NCI-H2196 (cell line): ENCODE measurements around the gene NPEPPS.
"Not testable (repeated sequence)": the region's sequence is repeated elsewhere in the genome, so short reads cannot be mapped to it uniquely, and the experiment has no call there.

ENCODE experiments used
- DNase-seq: peaks from one replicate; lab custom pipeline; 2025; ENCODE audit not compliant: unreplicated experiment; lab: John Stamatoyannopoulos, UW

The NPEPPS gene

DNA sequence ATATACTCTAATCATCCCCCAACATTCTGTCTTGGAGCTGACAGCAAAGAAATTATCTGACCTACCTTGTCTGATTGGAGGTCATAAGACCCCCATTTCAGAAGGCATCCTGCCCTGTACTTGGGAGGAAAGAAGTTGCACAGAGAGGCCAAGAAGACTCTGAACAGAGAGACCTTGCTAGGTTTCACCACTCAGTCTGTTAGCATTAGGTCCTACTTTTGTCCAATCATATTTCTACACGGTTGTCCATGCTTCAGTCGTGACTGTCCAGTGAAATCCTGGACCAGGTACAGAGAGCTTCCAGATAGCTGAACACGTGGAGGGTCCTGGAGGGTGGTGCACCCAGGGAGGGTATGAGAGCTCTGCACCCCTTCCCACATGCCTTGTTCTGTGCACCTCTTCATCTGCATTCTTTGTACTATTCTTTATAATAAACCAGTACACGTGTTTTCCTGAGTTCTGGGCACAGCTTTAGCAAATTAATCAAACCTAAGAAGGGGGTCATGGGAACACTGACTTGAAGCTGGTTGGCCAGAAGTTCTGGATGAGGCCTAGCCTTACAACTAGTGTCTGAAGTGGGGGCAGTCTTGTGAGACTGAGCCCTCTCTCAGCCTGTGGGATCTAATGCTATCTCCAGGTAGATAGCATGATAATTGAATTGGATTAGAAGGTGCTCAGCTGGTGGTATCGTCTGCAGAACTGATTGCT, 30.9 kb downstream of the NPEPPS start:
- DNase-seq: not testable (repeated sequence)

- DNase-seq: not testable (repeated sequence)
Measured at GRCh38 chr17:47562406-47562705, 31.4 kb downstream of the NPEPPS start.

DNA sequence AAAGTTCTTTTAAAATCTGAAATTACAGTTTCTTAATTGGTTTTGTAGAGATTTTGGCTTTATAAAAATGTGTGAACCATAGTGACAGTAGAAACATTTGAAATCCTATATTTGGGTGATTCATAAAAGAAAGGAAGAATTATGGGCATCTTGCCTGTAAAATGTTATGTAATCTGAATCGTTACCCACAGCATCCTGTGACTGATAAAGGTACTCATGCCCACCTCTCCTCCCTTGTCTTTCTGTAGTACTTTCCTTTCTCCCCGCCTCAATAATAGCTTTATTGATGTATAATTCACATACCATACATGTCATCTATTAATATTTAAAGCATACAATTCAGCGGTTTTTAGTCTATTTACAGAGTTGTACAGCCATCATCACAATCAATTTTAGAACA, 36.4 kb downstream of the NPEPPS start:
- DNase-seq: not testable (repeated sequence)

- DNase-seq: not testable (repeated sequence)
Measured at GRCh38 chr17:47572561-47572960, 41.7 kb downstream of the NPEPPS start.

DNA sequence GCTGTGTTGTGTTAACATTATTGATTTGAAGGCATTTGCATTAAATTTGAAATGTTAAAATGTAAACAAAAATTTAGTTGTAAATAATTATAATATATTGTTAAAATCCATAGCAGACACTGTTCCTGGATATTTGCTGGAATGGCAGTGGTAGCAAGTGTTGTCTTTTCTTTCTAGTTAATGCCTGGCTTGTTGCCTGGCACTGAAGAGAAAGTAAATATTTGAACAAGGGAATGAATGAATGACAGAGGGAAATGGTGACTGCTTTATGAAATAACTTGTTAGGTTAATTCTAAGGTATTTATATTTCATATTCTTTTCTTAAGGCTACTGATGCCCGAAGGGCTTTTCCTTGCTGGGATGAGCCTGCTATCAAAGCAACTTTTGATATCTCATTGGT, 51.5 kb downstream of the NPEPPS start:
- not testable (repeated sequence) for DNase-seq

DNA sequence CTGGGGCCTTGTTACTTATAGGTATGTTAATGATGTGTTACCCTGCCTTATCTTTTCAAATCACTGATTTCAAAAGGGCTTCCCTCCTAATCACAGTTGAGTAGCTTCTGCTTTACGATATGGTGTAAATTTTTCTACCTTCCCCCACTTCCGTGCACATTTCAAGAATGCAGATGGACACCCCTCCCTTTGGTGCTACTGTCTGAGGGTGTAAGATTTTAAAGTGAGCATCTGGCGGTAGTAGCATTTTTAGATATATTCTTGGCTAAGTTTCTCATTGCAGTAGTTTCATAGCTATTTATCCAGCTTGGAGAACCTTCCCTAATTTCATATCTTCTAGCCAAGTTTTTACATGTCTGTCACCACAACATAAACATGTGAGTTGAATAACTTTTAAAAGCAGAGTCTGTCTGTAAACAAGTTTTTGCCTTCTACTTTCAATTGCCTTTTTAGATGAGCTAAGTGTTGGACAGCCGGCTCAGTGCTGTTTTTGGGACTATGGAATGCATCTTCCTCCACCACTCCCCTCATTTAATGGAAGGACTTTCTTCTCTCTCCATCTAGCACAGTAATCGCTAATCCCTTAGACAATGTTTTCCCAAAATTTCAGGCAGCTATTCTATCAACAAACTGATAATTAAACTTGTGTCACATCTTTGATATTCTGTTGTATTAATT, 55.6 kb downstream of the NPEPPS start:
- DNase-seq: not testable (repeated sequence)

GRCh38 chr17:47593522-47593921, 62.6 kb downstream of the NPEPPS start:
- not testable (repeated sequence) for DNase-seq

- no peak for DNase-seq
Measured at GRCh38 chr17:47603830-47604597, 73.1 kb downstream of the NPEPPS start.

DNA sequence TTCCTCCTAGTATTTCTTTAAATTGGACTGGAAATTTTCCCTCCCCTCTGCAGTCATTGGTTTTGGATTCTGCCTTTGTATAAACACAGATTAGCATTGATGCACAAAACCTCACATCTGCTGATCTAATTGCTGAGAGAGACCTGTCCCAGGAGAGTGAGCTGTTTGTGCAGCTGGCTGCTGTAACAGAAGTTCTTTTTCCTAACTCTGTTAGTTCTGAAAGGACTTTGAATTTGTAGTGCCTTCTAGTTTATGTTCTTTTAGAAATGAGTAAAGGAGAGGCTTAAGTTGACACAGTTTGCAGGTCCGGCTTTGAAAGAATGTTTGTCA, 73.7 kb downstream of the NPEPPS start:
- peak; percentile 33 for DNase-seq

- no peak for DNase-seq
Measured at GRCh38 chr17:47605011-47605410, 74.1 kb downstream of the NPEPPS start.

DNA sequence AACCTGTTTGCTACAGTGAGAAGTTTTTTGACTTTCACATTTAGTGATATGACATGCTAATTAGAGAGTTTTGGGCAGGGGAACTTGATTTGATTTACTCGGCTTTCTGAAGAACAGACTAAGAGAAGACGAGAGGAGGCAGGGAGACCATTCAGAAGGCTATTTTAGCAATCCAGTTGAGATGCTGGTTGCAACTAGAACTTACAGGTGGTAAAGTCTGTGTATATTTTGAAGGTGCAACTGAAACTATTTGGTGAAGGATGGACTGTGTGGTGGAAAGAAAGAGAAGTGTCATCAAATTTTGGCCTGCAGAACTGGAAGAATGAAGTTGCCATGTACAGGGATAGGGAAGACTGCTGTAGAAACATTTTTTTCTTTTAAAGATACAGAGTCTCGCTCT, 76.6 kb downstream of the NPEPPS start:
- no peak for DNase-seq

DNA sequence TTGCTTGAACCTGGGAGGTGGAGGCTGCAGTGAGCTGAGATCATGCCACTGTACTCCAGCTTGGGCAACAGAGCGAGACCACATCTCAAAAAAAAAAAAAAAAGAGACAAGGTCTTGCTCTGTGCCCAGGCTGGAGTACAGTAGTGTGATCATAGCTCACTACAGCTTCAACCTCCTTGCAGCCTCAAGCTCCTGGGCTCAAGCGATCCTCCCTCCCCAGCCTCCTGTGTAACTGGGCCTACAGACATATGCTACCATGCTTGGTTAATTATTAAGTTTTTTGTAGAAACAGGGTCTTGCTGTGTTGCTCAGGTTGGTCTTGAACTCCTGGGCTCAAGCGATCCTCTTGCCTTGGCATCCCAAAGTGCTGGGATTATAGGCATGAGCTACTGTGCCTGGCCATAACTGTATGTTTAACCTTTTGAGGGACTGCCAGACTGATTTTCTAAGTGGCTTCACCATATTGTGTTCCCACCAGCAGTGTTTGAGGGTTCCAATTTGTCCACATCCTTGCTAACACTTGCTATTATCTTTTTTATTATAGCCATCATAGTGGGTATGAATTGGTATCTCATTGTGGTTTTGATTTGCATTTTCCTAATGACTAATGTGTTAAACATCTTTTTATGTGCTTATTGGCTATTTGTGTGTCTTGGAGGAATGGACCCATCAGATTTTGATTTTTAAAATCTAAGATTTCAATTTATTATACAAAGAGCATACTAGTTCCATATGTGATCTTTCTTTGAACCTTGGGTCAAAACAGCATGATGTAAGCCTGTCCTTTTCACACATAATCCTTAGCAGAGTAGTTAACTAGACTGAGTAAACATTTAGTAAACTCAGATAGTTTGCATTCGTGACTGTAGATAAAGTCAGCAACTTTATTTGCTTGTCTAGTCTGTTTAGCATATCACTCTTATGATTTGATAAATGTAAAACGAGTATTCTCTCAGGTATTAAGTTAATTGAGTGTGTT, 80.8 kb downstream of the NPEPPS start:
- no peak for DNase-seq

GRCh38 chr17:47615766-47616424, 85.0 kb downstream of the NPEPPS start:
- peak; percentile 72 for DNase-seq

- no peak for DNase-seq
Measured at GRCh38 chr17:47618410-47618809, 87.5 kb downstream of the NPEPPS start.

DNA sequence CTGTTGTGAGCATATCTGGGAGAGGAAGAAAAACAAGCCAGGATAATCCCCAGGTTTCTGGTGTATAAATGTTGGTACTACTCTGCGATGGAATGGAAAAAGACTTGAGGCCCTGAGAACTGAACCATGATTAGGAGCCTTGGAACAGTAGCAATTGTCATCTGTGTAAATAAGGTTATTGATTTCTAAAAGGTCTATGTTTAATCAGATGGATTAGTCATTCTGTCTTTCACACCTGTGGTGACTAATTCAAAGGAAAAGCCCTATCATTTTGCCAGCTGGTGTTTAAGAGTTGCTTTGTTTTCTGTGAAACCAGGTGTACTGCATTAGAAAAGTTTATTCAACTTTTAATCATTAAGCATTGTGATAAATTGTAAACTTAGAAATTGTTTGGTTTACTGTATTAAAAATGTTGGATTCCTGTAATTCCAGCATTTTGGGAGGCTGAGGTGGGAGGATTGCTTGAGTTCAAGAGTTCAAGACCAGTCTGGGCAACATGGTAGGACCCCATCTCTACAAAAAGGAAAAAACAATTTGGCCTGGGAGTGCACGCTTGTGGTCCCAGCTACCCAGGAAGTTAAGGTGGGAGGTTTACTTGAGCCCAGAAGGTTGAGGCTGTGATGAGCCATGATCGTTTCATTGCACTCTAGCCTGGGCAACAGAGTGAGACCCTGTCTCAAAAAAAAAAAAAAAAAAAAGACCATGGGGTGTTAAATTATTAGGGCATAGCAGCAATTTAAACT, 89.8 kb downstream of the NPEPPS start:
- no peak for DNase-seq

- DNase-seq: peak; percentile 60
Measured at GRCh38 chr17:47621293-47622179, 90.6 kb downstream of the NPEPPS start.

DNA sequence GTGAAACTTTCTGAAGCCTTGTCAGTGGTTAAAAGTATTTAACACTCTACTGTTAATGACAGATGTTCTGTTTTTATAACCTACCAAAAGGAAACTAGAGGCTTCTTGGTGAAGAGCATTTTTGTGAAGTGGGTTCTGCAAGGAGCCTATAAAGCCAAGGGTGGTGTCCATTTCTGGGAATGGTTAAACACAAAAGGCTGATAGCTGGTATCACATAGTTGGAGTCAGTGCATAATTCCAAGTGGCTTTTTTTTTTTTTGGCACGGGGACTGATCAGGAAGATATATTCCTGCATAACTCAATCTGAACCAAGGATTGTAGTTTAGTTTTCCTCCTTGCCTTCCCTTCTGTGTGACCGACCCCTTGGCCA, 91.3 kb downstream of the NPEPPS start:
- DNase-seq: no peak

GRCh38 chr17:47624727-47625068, 93.8 kb downstream of the NPEPPS start:
- DNase-seq: no peak

GRCh38 chr17:47628014-47628566, 97.2 kb downstream of the NPEPPS start:
- DNase-seq: no peak
